Stimulated activated CD8-positive, alpha-beta memory T cell treated with anti-CD3 and anti-CD28 coated beads, Interleukin-2, amount 100 ng/mL, for 1 hour (primary cell): ENCODE results near the gene SEPTIN12.
"Not testable (repeated sequence)": the region's sequence is repeated elsewhere in the genome, so short reads cannot be mapped to it uniquely, and the experiment has no call there.

Experiments
- DNase-seq, 2 donors: peaks; one replicate each; pipeline ENCODE4 v3.0.0-alpha.2; 2020; ENCODE audit warnings: low read depth in 2 of 2

SEPTIN12 gene

DNA sequence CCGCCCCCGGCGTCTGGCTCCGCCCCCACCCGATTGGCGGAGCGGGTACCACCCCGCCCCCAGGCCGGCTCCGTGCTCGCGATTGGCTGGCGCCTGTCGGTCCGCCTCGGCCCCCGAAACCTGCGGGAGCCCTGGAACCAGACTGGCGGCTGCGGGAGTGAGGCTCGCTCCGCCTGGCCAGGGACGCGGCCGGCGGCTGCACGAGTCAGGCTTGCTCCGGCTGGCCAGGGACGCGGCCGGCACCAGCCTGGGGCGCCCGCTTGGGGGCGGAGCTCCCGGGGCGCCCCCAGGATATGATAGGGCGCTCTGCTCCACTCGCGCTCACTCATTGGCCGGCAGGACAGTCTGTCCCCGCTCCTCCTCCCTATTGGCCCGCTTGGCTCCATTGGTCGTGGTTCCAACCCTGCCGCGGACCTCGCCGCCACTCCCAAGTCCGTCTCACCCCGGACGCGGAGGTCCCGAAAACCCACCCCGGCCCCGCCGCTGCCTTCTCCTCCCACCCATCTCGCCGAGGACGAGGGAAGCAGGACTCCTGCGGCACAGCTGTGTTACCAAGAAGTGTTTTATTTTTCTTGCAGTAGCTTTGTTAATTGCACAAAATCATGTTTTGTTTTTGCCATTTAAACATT is 14.6 kb upstream of the SEPTIN12 start:
- peak; percentile 72 to 80 for DNase-seq

- peak; percentile 45 to 56 for DNase-seq
Measured at GRCh38 chr16:4801962-4802658, 14.0 kb upstream of the SEPTIN12 start, which contains the start of gene ROGDI. Gene ROGDI (minus strand): TSS chr16:4802633. CDS start chr16:4802571, 62 bp downstream.

DNA sequence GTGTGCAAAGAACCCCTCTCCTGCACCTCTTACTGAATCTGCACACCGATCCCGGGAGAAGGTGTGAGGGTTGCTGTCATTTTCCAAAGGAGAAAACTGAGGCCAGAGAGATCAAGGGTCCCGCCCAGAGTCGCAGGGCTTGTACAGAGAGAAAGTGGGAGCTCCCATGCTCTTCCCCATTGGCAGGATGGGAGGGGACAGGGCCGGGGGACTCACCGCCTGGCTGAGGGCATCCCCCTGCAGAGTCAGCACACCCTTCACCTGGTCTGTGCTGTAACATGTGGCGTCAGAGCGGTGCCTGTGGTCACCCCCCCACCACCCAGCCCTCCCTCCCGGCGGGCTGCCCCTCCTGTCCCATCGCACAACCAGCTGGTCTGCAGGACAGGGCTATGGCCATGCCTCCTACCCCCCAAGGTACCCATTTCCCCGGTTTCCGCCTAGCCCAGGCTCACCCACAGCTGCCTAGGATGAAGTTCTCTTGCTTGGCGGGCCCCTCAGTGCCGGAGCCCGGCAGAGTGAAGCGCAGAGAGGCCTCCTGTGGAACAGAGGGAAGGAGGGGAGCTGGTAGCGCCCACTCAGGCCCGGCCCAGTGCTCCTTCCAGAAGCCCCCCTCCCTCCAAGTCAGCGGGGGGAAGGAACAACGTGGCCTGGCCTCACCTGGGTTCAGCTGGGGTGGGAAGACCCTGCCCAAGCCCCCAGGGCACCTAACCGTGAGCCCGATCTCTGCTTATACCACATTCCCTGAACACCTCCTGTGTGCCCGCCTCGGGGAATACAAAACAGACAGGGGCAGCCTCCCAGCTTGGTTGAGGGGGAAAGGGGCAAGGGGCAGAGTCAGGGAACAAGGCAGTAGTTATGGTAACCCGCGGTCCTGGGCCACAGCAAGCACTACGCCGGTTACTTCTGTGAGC is 13.2 kb upstream of the SEPTIN12 start:
- DNase-seq, result no peak

GRCh38 chr16:4800290-4801041 is 12.3 kb upstream of the SEPTIN12 start:
- no peak for DNase-seq

GRCh38 chr16:4799171-4799855 is 11.2 kb upstream of the SEPTIN12 start:
- no peak for DNase-seq

GRCh38 chr16:4798456-4798855 is 10.3 kb upstream of the SEPTIN12 start:
- no peak for DNase-seq

- no peak for DNase-seq
Measured at GRCh38 chr16:4797805-4798252, 9.7 kb upstream of the SEPTIN12 start.

DNA sequence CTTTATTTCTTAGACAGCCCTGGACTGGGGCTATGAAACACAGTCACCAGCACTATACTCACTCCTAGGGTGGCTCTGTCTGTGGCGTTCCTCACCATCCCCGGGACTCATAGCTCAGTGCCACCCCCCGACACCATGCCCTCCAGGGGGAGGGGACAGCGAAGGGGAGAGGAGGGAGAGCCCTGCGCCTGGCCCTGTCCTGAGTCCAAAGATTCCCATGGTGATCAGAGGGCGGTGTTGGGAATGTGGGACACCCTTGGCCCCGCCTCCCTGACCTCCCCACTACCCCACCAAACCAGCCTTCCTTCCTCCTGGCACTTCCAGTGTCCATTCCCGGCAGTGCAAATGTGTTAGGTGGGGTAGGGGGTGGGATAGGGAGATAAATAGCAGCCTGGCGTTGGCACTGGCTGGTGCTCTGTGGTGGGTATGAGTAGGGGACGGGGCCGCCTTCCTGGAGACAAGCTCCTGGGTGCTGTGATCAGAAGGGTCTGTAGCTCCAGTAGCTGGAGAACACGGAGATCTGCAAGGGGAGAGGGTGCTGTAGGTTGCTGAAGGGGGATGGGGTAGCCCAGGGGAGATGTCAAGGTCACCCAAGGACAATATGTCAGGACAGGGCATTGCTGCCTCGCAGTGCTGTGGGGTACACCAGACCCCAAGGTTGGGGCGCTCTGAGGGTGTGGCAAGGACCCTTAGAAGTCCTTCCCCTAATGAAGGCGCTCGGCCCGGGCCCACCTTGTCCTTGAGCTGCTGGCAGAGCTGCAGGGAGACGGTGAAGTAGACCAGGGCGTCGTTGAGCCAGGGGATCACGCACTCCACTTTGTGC is 9.0 kb upstream of the SEPTIN12 start:
- DNase-seq, result no peak

DNA sequence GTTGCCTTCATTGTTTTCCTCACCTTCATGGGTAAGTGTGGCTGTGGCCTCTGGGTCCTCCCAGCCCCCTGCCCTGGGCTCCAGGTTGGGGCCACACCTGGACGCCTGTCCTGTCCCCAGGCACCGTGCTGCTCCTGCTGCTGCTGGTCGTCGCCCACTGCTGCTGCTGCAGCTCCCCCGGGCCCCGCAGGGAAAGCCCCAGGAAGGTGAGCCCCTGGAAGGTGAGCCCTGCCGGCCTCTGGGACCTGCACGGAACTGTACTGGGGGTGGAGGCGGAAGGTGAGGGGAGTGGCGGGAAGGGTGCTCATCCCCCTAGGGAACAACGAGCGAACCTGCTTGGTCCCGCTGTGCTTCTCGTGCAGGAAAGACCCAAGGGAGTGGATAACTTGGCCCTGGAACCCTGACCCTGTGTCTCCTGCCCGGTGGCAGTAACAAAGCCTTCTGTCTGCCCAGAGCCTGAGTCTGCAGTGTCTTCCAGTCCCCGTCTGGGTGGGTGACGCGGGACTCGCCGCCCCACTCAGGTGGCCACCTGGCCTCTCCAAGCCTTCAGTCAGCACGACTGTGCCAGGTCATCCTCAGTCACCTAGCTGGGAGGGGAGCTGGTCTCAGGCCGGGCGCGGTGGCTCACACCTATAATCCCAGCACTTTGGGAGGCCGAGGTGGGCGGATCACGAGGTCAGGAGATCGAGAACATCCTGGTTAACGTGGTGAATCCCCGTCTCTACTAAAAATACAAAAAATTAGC is 7.9 kb upstream of the SEPTIN12 start:
- no peak for DNase-seq

GRCh38 chr16:4795181-4795827 is 7.2 kb upstream of the SEPTIN12 start, which contains the start of gene SMIM22:
Gene SMIM22 (plus strand): TSS chr16:4795369. CDS start chr16:4795735, 366 bp downstream.
- no peak for DNase-seq

DNA sequence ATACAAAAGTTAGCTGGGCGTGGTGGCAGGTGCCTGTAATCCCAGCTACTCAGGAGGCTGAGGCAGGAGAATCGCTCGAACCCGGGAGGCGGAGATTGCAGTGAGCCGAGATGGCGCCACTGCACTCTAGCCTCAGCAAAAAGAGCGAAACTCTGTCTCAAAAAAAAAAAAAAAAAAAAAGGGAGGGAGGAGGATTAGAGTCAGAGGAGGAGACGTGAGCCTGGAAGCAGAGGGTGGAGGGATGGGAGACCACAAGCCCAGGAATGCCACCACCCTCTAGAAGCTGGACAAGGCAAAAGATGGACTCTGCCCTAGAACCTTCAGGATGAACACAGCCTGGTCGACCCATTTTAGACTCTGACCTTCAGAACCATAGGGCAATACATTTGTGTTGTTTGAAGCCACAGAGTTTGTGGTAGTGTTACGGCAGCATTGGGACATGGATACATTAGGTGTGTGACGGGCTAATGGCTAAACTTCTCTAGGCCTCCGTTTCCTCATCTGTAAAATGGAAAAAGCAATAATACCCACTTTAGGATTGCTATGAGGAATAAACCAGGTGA is 4.9 kb upstream of the SEPTIN12 start:
- no peak for DNase-seq

DNA sequence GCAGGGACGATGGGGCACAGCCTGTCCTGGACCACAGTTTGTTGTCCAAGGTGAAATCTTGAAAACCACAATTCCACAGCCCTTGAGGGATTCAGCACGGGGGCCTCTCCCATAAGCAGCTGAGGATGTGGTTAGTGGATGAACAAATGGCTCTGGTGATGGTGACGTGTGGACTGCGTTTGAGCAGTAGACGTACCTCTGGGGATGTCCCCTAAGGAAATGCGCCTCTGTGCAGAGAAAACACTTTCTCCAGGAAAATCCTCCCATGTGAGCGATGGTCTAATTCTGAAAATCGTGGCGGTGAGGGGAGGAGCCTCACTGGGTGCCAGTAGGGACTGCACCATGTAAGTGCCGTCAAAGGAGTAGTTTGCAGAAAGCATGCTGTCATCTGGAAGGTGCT is 2.7 kb upstream of the SEPTIN12 start:
- no peak for DNase-seq

- DNase-seq, result no peak
Measured at GRCh38 chr16:4790261-4790660, 2.1 kb upstream of the SEPTIN12 start.

DNA sequence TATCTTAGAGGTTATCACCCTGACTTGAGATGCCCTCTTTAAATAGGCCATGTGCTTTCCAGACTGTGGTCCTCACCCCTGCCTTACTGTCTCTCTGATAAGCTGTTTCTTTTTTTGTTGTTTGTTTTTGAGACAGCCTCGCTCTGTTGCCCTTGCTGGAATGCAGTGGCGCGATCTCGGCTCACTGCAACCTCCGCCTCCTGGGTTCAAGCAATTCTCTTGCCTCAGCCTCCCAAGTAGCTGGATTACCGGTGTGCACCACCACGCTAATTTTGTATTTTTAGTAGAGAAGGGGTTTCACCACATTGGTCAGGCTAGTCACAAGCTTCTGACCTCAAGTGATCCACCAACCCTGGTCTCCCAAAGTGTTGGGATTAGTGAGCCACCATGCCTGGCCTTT is 765 bp upstream of the SEPTIN12 start:
- no peak for DNase-seq

GRCh38 chr16:4788489-4788889 is 344 bp upstream of the SEPTIN12 start:
- DNase-seq, result no peak

- no peak for DNase-seq
Measured at GRCh38 chr16:4787068-4787467, 1.1 kb downstream of the SEPTIN12 start.

- DNase-seq, result no peak
Measured at GRCh38 chr16:4785758-4786433, 2.2 kb downstream of the SEPTIN12 start.

GRCh38 chr16:4784444-4784987 is 3.6 kb downstream of the SEPTIN12 start:
- not testable (repeated sequence) for DNase-seq
